Left ventricle myocardium inferior (tissue), 1 donor: ENCODE data around the gene OXER1. TPM values are rescaled to one million over a fixed set of nuclear protein-coding genes. Genes with fewer than 3 reads are reported as not detected.
A peak's percentile ranks its signal among the peaks of the same experiment; 100 is the strongest.

Experiments
- DNase-seq: peaks from one replicate; pipeline ENCODE4 v3.0.0-alpha.2; 2020
- H3K27ac ChIP-seq: fragments of 200-600 bp; replicated peaks from 2 replicates; pipeline ENCODE4 v1.8.0; 2021
- H3K27me3 ChIP-seq: fragments of 200-600 bp; 2 replicates; pipeline ENCODE4 v1.8.0; 2021; ENCODE audit warnings: low read depth
- H3K36me3 ChIP-seq: fragments of 200-600 bp; 2 replicates; pipeline ENCODE4 v1.8.0; 2021
- H3K4me1 ChIP-seq: fragments of 200-600 bp; 2 replicates; pipeline ENCODE4 v1.8.0; 2021
- H3K4me3 ChIP-seq: fragments of 200-600 bp; 2 replicates; pipeline ENCODE4 v1.8.0; 2021; ENCODE audit warnings: mild to moderate bottlenecking, moderate library complexity
- H3K9me3 ChIP-seq: fragments of 200-600 bp; replicated peaks from 2 replicates; pipeline ENCODE4 v1.8.0; 2021
- CTCF ChIP-seq: fragments of 200-600 bp; IDR thresholded peaks from 2 replicates; pipeline ENCODE4 v1.8.0; 2021; ENCODE audit warnings: antibody characterized with exemption, mild to moderate bottlenecking, borderline replicate concordance
- intact Hi-C: fragments of 100-400 bp; cut with micrococcal nuclease; formaldehyde crosslinking; loops from one replicate; pipeline ENCODE4 v1.11.0; 2022
- total RNA-seq: library from RNA; stranded (reverse); fragmentation: NEBNext Ultra II Directional; extraction: Animal tissue kit (Norgen Biotek cat#: 25700); gene quantifications from one replicate; pipeline ENCODE4 v1.2.1, GENCODE V29; 2021
- donor health status: DM: no; HTN: yes; CAD: no; lungs with severe emphysema.

Gene OXER1
- total RNA-seq, 1 donor from 2014 or later, result 0.36 TPM

DNA sequence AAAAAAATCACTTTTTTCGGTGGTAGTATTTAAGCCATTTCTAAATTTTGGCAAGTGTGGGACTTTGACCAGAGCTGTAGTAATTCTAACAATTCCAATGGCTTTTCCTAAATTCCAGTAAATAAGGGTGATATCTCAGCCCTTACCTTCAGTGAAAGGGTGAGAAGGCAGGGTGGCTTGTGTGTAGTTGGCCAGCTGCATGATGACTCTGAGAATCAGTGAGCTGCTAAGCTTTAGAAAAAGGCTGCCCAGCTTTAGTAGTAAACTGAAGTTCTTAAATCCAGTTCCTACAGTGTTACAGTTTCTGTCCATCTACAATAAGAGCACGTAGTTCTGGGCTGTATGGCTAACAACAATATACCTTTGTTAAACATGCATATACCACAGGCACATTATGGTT, 42.0 kb downstream of the OXER1 start:
- Histone ChIP-seq H3K4me1 (peaks cover 13% of the 10 kb centered on the region), H3K36me3 (peaks cover 3% of the 10 kb centered on the region), H3K27ac (peak overlapping the region; percentile 6), H3K9me3 (no peaks in the 10 kb centered on the region), H3K27me3 (no peaks in the 10 kb centered on the region), H3K4me3 (no peak overlapping the region)
- TF ChIP-seq CTCF, result no peak
- intact Hi-C loops, result no loop called here
- no peak for DNase-seq

- Histone ChIP-seq H3K4me1 (no peaks in the 10 kb centered on the region), H3K4me3 (no peak overlapping the region), H3K27ac (no peak overlapping the region), H3K9me3 (no peaks in the 10 kb centered on the region), H3K27me3 (no peaks in the 10 kb centered on the region), H3K36me3 (peaks cover 4% of the 10 kb centered on the region)
- TF ChIP-seq CTCF, result no peak
- DNase-seq, result no peak
- intact Hi-C loops, result no loop called here
Measured at GRCh38 chr2:42714686-42715085, 49.2 kb downstream of the OXER1 start.

- peaks cover 11% of the 10 kb centered on the region for H3K36me3 ChIP-seq
- H3K27ac ChIP-seq, result no peak overlapping the region
- DNase-seq, result no peak
- intact Hi-C loops, result no loop called here
- no peaks in the 10 kb centered on the region for H3K27me3 ChIP-seq
- no peak for TF ChIP-seq CTCF
- H3K4me1 ChIP-seq, result no peaks in the 10 kb centered on the region
- no peak overlapping the region for H3K4me3 ChIP-seq
- no peaks in the 10 kb centered on the region for H3K9me3 ChIP-seq
Measured at GRCh38 chr2:42713920-42714319, 50.0 kb downstream of the OXER1 start.

DNA sequence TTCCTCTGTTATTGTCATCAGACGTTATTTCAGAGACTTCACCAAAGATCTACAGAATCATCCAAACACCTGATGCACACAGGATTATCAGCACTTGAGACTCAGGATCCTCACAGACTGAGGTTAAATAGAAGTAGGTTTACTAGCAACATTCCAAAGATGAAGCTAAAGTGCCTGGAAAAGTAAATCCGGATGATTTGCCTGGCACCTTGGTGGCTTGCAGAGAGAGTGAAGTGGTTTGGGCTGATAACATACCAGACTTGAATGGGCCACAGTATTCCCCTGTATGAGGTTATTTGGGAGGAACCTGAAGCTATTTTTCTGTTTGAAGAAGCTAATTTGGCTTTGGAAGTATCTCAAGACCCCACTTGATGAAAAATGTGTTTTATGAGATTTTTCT, 51.0 kb downstream of the OXER1 start:
- no peak overlapping the region for H3K4me3 ChIP-seq
- no peaks in the 10 kb centered on the region for H3K4me1 ChIP-seq
- no peak for TF ChIP-seq CTCF
- peaks cover 18% of the 10 kb centered on the region for H3K36me3 ChIP-seq
- intact Hi-C loops, result no loop called here
- no peaks in the 10 kb centered on the region for H3K27me3 ChIP-seq
- no peaks in the 10 kb centered on the region for H3K9me3 ChIP-seq
- no peak overlapping the region for H3K27ac ChIP-seq
- no peak for DNase-seq

Other genes starting within 250 kb of the OXER1 start
- 18.1 TPM for gene MTA3, start 195.5 kb downstream of the OXER1 start, total RNA-seq
- gene HAAO, start 28.4 kb upstream of the OXER1 start, total RNA-seq, result 2.3 TPM